ENCODE data around the gene IER2. TPM values are rescaled to one million over a fixed set of nuclear protein-coding genes. Genes with fewer than 3 reads are reported as not detected.
"Not testable (repeated sequence)": the region's sequence is repeated elsewhere in the genome, so short reads cannot be mapped to it uniquely, and the experiment has no call there.

IER2 gene
- total and polyA plus RNA-seq, 4 donors = 12.6 to 56.2 (median 31.8) TPM

DNA sequence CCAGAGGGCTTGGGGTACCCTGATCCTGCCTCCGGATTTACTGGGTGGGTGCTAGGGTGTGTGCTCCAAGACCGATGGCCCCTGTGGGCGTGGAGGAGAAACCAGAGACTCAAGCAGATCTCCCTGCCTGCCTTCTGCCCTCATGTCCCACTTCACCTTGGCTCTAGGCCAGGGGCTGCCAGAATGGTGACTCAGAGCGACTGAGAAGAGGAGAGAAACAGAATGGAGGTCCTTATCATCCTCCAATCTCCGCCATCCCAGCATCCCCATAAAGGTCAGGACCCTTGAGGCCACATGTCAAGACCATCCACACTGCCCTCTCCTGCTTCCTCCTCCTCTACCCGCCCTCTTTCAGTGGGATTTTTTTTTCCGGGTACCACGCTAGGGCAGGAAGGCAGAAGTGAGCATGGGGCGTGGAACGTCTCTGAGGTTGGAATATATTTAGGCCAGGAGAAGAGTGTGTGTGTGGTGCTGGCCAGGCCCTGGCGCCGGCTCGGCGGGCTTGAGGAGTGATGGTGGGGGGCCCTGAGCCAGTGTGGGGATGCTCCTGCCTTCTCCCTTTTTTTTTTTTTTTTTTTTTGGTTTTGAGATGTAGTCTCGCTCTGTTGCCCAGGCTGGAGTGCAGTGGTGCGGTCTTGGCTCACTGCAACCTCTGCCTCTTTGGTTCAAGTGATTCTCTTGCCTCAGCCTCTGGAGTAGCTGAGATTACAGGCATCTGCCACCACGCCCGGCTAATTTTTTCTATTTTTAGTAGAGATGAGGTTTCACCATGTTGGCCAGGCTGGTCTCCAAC is 22.3 kb downstream of the IER2 start:
- whole genome bisulfite sequencing (ENCODE audit: insufficient coverage) = 69% methylated on average over 7 of the region's 18 CpGs
- peaks cover 15% of the 10 kb centered on the region for H3K4me1 ChIP-seq (ENCODE audit: control insufficient read depth, insufficient read depth, low read length)
- H3K27me3 ChIP-seq (ENCODE audit: control insufficient read depth, insufficient read depth, low read length) = no peaks in the 10 kb centered on the region
- H3K36me3 ChIP-seq (ENCODE audit: control insufficient read depth, insufficient read depth, low read length) = no peaks in the 10 kb centered on the region
- no peaks in the 10 kb centered on the region for H3K9me3 ChIP-seq (ENCODE audit: control insufficient read depth, insufficient read depth, low read length)
- H3K4me3 ChIP-seq (ENCODE audit: low read depth, low read length) = no peak overlapping the region
- no peak for DNase-seq (ENCODE audit: low read depth in 4 of 6, low spot score in 6 of 6)
- H3K27ac ChIP-seq (ENCODE audit: low read depth, low read length) = no peak overlapping the region

DNA sequence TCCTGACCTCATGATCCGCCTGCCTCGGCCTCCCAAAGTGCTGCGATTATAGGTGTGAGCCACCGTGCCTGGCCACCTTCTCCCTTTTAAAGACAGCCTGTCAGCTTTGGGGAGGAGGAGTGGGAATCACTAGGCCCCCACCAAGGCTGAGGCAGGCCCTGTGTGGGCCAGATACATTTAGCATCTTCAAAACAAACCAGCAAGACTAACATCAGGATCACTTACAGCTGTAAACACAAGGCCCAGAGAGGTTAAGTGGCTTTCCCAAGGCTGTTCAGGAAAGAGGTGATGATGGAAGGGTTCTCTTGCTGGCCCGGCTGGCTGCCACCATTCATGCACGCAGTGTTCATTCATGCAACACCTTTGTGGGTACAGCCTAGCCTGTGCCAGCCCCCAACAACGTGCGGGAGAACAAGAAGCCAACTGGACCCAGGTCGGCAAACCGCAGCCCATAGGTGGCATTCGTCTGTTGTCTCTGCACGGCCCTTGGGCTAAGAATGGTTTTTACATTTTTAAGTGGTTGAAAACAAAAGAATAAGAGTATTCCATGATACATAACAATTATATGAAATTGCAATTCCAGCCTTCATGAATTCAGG is 23.0 kb downstream of the IER2 start:
- Histone ChIP-seq H3K27ac (ENCODE audit: low read depth, low read length) (no peak overlapping the region), H3K9me3 (ENCODE audit: control insufficient read depth, insufficient read depth, low read length) (no peaks in the 10 kb centered on the region), H3K4me1 (ENCODE audit: control insufficient read depth, insufficient read depth, low read length) (peaks cover 9% of the 10 kb centered on the region), H3K27me3 (ENCODE audit: control insufficient read depth, insufficient read depth, low read length) (no peaks in the 10 kb centered on the region), H3K4me3 (ENCODE audit: low read depth, low read length) (no peak overlapping the region), H3K36me3 (ENCODE audit: control insufficient read depth, insufficient read depth, low read length) (no peaks in the 10 kb centered on the region)
- WGBS (ENCODE audit: insufficient coverage) = 86% methylated on average over 5 of the region's 12 CpGs
- no peak for DNase-seq (ENCODE audit: low read depth in 4 of 6, low spot score in 6 of 6)

DNA sequence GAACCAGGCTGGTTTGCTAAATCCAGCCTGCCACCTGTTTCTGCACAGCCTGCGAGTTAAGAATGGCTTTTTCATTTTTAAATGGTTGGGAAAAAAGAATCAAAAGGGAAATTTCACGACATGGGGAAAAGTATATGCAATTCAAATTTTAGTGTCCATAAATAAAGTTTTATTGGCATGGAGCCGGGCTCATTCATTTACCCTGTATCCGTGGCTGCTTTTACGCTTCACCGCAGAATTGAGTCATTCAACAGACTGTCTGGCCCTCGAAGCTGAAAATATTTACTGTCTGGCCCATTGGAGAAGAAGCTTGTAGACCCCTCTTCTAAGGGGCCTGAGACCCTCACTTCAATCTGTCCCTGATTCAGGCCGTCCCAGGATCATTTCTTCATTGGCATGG is 26.1 kb downstream of the IER2 start:
- Histone ChIP-seq H3K36me3 (ENCODE audit: control insufficient read depth, insufficient read depth, low read length) (no peaks in the 10 kb centered on the region), H3K4me1 (ENCODE audit: control insufficient read depth, insufficient read depth, low read length) (peaks cover 21% of the 10 kb centered on the region), H3K27ac (ENCODE audit: low read depth, low read length) (no peak overlapping the region), H3K4me3 (ENCODE audit: low read depth, low read length) (no peak overlapping the region), H3K9me3 (ENCODE audit: control insufficient read depth, insufficient read depth, low read length) (no peaks in the 10 kb centered on the region), H3K27me3 (ENCODE audit: control insufficient read depth, insufficient read depth, low read length) (no peaks in the 10 kb centered on the region)
- 51% methylated on average over 5 of the region's 8 CpGs for WGBS (ENCODE audit: insufficient coverage)
- peak in 1 of 6 donors; percentile 71 for DNase-seq (ENCODE audit: low read depth in 4 of 6, low spot score in 6 of 6)

DNA sequence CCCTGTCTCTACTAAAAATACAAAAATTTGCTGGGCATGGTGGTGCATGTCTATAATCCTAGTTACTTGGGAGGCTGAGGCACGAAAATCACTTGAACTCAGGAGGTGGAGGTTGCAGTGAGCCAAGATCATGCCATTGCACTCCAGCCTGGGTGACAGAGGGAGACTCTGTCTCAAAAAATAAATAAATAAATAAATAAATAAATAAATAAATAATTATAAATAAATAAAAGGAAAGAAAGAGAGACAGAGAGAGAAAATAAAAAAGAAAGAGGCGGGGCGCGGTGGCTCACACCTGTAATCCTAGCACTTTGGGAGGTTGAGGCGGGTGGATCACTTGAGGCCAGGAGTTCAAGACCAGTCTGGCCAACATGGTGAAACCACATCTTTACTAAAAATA is 27.4 kb downstream of the IER2 start:
- H3K4me1 ChIP-seq (ENCODE audit: control insufficient read depth, insufficient read depth, low read length) = peaks cover 23% of the 10 kb centered on the region
- no CpG with 5 or more reads among the region's 5 CpGs for WGBS (ENCODE audit: insufficient coverage)
- not testable (repeated sequence) for H3K27me3 ChIP-seq (ENCODE audit: control insufficient read depth, insufficient read depth, low read length); H3K9me3 ChIP-seq (ENCODE audit: control insufficient read depth, insufficient read depth, low read length); H3K27ac ChIP-seq (ENCODE audit: low read depth, low read length); H3K36me3 ChIP-seq (ENCODE audit: control insufficient read depth, insufficient read depth, low read length); H3K4me3 ChIP-seq (ENCODE audit: low read depth, low read length); DNase-seq (ENCODE audit: low read depth in 4 of 6, low spot score in 6 of 6)

DNA sequence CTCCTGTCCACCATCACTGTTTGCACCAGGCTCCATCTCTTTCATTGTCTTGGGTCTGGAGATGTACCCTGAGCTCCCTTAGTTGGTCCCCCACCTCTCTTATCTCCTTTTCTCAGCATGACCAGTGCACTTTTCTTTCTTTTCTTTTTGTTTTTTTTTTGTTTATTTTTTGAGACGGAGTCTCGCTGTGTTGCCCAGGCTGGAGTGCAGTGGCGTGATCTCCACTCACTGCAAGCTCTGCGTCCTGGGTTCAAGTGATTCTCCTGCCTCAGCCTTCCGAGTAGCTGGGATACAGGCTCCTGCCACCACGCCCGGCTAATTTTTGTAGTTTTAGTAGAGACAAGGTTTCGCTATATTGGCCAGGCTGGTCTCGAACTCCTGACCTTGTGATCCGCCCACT is 28.1 kb downstream of the IER2 start:
- not testable (repeated sequence) for H3K36me3 ChIP-seq (ENCODE audit: control insufficient read depth, insufficient read depth, low read length); H3K27ac ChIP-seq (ENCODE audit: low read depth, low read length); H3K9me3 ChIP-seq (ENCODE audit: control insufficient read depth, insufficient read depth, low read length); DNase-seq (ENCODE audit: low read depth in 4 of 6, low spot score in 6 of 6); H3K27me3 ChIP-seq (ENCODE audit: control insufficient read depth, insufficient read depth, low read length); H3K4me3 ChIP-seq (ENCODE audit: low read depth, low read length)
- peaks cover 22% of the 10 kb centered on the region for H3K4me1 ChIP-seq (ENCODE audit: control insufficient read depth, insufficient read depth, low read length)
- 92% methylated on average over 10 of the region's 10 CpGs for WGBS (ENCODE audit: insufficient coverage)

DNA sequence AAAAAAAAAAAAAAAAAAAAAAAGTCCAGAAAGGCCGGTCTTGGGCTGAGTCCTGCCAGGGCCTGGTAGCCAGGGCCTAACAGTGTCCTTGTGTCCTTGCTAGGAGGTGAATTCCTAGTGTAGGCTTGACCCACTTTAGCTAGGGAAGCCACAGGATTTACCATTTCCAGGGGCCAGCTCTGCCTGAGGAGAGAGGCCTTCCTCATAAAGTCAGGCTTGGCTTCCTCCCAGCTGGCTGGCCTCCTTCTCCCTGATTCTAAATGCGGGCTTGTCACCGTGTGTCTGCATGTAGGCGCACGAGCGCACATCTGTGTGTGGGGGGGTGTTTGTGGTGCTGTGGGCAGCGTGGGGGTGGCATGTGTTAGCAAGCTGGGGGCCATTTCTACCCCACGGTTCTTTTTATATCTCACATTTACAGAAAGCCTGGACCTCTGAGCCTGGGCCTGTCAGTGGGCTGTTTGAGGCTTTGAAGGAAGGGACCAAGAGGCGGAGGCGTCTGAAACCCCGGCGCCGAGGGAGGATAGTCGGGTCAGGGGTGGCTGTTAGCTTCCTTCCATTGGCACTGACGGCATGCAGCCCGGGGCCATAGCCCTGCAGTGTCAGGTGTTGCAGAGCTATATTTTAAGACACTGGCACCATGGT is 31.7 kb downstream of the IER2 start:
- DNase-seq (ENCODE audit: low read depth in 4 of 6, low spot score in 6 of 6) = peak in 5 of 6 donors; percentile 44 to 91 (median 73)
- WGBS (ENCODE audit: insufficient coverage) = 14% methylated on average over 8 of the region's 16 CpGs

DNA sequence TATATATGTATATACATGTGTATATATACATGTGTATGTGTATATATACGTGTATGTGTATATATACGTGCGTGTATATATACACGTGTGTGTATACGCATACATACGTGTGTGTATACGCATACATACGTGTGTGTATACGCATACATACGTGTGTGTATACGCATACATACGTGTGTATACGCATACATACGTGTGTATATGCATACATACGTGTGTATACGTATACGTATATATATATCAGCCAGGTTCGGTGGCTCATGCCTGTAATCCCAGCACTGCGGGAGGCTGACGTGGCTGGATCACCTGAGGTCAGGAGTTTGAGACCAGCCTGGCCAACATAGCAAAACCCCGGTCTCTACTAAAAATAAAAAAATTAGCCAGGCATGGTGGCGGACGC is 34.7 kb downstream of the IER2 start:
- not testable (repeated sequence) for H3K4me3 ChIP-seq (ENCODE audit: low read depth, low read length); H3K9me3 ChIP-seq (ENCODE audit: control insufficient read depth, insufficient read depth, low read length); H3K36me3 ChIP-seq (ENCODE audit: control insufficient read depth, insufficient read depth, low read length); DNase-seq (ENCODE audit: low read depth in 4 of 6, low spot score in 6 of 6); H3K27ac ChIP-seq (ENCODE audit: low read depth, low read length); H3K27me3 ChIP-seq (ENCODE audit: control insufficient read depth, insufficient read depth, low read length)
- 93% methylated on average over 8 of the region's 23 CpGs for WGBS (ENCODE audit: insufficient coverage)
- H3K4me1 ChIP-seq (ENCODE audit: control insufficient read depth, insufficient read depth, low read length) = peaks cover 25% of the 10 kb centered on the region

More for the DNA sequence above, 31.7 kb downstream of the IER2 start:
- Histone ChIP-seq H3K36me3 (ENCODE audit: control insufficient read depth, insufficient read depth, low read length) (no peaks in the 10 kb centered on the region), H3K4me3 (ENCODE audit: low read depth, low read length) (no peak overlapping the region), H3K4me1 (ENCODE audit: control insufficient read depth, insufficient read depth, low read length) (peaks cover 25% of the 10 kb centered on the region), H3K27ac (ENCODE audit: low read depth, low read length) (peak overlapping the region; percentile 81), H3K27me3 (ENCODE audit: control insufficient read depth, insufficient read depth, low read length) (no peaks in the 10 kb centered on the region), H3K9me3 (ENCODE audit: control insufficient read depth, insufficient read depth, low read length) (no peaks in the 10 kb centered on the region)

DNA sequence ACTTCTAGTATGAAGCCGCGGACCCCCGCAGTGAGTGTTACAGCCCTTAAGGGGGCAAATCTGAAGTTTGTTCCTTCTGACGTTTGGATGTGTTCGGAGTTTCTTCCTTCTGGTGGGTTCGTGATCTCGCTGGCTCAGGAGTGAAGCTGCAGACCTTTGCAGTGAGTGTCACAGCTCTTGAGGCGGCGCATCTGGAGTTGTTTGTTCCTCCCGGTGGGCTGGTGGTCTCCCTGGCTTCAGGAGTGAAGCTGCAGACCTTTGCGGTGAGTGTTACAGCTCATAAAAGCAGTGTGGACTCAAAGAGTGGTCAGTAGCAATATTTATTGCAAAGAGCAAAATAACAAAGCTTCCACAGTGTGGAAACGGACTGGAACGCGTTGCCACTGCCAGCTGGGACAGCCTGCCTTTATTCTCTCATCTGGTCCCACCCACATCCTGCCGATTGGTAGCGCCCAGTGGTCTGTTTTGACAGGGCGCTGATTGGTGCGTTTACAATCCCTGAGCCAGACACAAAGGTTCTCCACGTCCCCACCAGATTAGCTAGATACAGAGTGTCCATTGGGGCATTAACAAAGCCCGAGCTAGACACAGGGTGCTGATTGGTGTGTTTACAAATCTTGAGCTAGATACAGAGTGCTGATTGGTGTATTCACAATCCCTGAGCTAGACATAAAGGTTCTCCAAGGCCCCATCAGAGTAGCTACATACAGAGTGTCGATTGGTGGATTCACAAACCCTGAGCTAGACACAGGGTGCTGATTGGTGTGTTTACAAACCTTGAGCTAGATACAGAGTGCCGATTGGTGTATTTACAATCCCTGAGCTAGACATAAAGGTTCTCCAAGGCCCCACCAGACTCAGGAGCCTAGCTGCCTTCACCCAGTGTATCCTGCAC is 35.8 kb downstream of the IER2 start:
- WGBS (ENCODE audit: insufficient coverage) = 62% methylated on average over 18 of the region's 22 CpGs
- not testable (repeated sequence) for H3K27me3 ChIP-seq (ENCODE audit: control insufficient read depth, insufficient read depth, low read length); H3K27ac ChIP-seq (ENCODE audit: low read depth, low read length); DNase-seq (ENCODE audit: low read depth in 4 of 6, low spot score in 6 of 6); H3K9me3 ChIP-seq (ENCODE audit: control insufficient read depth, insufficient read depth, low read length); H3K4me3 ChIP-seq (ENCODE audit: low read depth, low read length); H3K36me3 ChIP-seq (ENCODE audit: control insufficient read depth, insufficient read depth, low read length)
- H3K4me1 ChIP-seq (ENCODE audit: control insufficient read depth, insufficient read depth, low read length) = peaks cover 16% of the 10 kb centered on the region

DNA sequence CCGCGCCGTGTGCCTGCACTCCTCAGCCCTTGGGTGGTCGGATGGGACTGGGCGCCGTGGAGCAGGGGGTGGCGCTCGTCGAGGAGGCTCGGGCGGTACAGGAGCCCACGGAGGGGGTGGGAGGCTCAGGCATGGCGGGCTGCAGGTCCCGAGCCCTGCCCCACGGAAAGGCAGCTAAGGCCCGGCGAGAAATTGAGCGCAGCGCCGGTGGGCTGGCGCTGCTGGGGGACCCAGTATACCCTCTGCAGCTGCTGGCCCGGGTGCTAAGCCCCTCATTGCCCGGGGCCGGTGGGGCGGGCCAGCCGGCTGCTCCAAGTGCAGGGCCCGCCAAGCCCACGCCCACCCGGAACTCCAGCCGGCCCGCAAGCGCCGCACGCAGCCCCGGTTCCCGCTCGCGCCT is 36.5 kb downstream of the IER2 start:
- H3K27ac ChIP-seq (ENCODE audit: low read depth, low read length); H3K4me1 ChIP-seq (ENCODE audit: control insufficient read depth, insufficient read depth, low read length); DNase-seq (ENCODE audit: low read depth in 4 of 6, low spot score in 6 of 6); H3K9me3 ChIP-seq (ENCODE audit: control insufficient read depth, insufficient read depth, low read length); H3K27me3 ChIP-seq (ENCODE audit: control insufficient read depth, insufficient read depth, low read length); H3K36me3 ChIP-seq (ENCODE audit: control insufficient read depth, insufficient read depth, low read length); H3K4me3 ChIP-seq (ENCODE audit: low read depth, low read length): not testable (repeated sequence)
- WGBS (ENCODE audit: insufficient coverage) = 95% methylated on average over 32 of the region's 38 CpGs

Measured in spinal cord (tissue), 10 donors.